ENCODE measurements around the gene SWI5.

- TF ChIP-seq ZFP3 (CRISPR knock-in tag; IDR thresholded peaks at IDR 0.05) (no peak), OSR1 (CRISPR knock-in tag; IDR thresholded peaks at IDR 0.05) (no peak), CREB5 (CRISPR knock-in tag; IDR thresholded peaks at IDR 0.05; ENCODE audit: low read depth) (no peak), SNAI2 (CRISPR knock-in tag; IDR thresholded peaks at IDR 0.05) (no peak), TOX (CRISPR knock-in tag; IDR thresholded peaks at IDR 0.05; ENCODE audit: borderline replicate concordance) (no peak), GLIS3 (CRISPR knock-in tag; IDR thresholded peaks at IDR 0.05) (no peak)
- TF ChIP-seq, protein P1, sequence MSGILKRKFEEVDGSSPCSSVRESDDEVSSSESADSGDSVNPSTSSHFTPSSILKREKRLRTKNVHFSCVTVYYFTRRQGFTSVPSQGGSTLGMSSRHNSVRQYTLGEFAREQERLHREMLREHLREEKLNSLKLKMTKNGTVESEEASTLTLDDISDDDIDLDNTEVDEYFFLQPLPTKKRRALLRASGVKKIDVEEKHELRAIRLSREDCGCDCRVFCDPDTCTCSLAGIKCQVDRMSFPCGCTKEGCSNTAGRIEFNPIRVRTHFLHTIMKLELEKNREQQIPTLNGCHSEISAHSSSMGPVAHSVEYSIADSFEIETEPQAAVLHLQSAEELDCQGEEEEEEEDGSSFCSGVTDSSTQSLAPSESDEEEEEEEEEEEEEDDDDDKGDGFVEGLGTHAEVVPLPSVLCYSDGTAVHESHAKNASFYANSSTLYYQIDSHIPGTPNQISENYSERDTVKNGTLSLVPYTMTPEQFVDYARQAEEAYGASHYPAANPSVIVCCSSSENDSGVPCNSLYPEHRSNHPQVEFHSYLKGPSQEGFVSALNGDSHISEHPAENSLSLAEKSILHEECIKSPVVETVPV (CRISPR knock-in tag; IDR thresholded peaks at IDR 0.05) = no peak
Measured at GRCh38 chr9:128325629-128326028, 49.6 kb downstream of the SWI5 start.

Data from SK-N-SH treated with all-trans-retinoic acid at 6 μM for 48 hours (cell line).